MM.1S (cell line): Measurements from ENCODE around the gene RESF1.

Source experiments
- CTCF ChIP-seq: fragments of 300-600 bp; sonication (generic); IDR thresholded peaks from 2 replicates; pipeline ENCODE4 v1.5.1; 2016; ENCODE audit warnings: antibody characterized with exemption, low read length, mixed read lengths
- EZH2 ChIP-seq: fragments of 300-600 bp; sonication (generic); optimal IDR thresholded peaks from 2 replicates; pipeline ENCODE3; 2017; ENCODE audit warnings: low read depth, mild to moderate bottlenecking, antibody characterized with exemption, low read length, mixed read lengths

GRCh38 chr12:31929027-31929526 is 30.1 kb upstream of the RESF1 start:
- TF ChIP-seq CTCF (no peak), EZH2 (no peak)
